ENCODE measurements around the gene AQP6.

AQP6 gene

GRCh38 chr12:49974231-49974675 lies 1.5 kb downstream of the AQP6 start:
- Histone ChIP-seq H3K36me3 (ENCODE audit: insufficient read depth, low read length) (no peaks in the 10 kb centered on the region), H3K27me3 (ENCODE audit: insufficient read depth, low read length) (peaks cover 12% of the 10 kb centered on the region), H2AFZ (ENCODE audit: low read length, unreplicated experiment) (no peak overlapping the region), H3K4me1 (ENCODE audit: control insufficient read depth, insufficient read depth, low read length, unreplicated experiment) (no peaks in the 10 kb centered on the region), H3K79me2 (ENCODE audit: control insufficient read depth, insufficient read depth, low read length, unreplicated experiment) (no peaks in the 10 kb centered on the region), H3K27ac (ENCODE audit: low read depth, low read length) (no peak overlapping the region), H3K4me3 (ENCODE audit: low read depth, low read length) (no peak overlapping the region)

GRCh38 chr12:49974677-49975317 lies 2.0 kb downstream of the AQP6 start:
- Histone ChIP-seq H3K4me3 (ENCODE audit: low read depth, low read length) (no peak overlapping the region), H3K27me3 (ENCODE audit: insufficient read depth, low read length) (peaks cover 6% of the 10 kb centered on the region), H2AFZ (ENCODE audit: low read length, unreplicated experiment) (no peak overlapping the region), H3K27ac (ENCODE audit: low read depth, low read length) (no peak overlapping the region), H3K79me2 (ENCODE audit: control insufficient read depth, insufficient read depth, low read length, unreplicated experiment) (no peaks in the 10 kb centered on the region), H3K4me1 (ENCODE audit: control insufficient read depth, insufficient read depth, low read length, unreplicated experiment) (no peaks in the 10 kb centered on the region), H3K36me3 (ENCODE audit: insufficient read depth, low read length) (no peaks in the 10 kb centered on the region)

GRCh38 chr12:49975318-49975761 lies 2.6 kb downstream of the AQP6 start:
- H3K27me3 ChIP-seq (ENCODE audit: insufficient read depth, low read length), result peaks cover under 1% of the 10 kb centered on the region; the same call in 1 of the 2 replicates
- H3K4me3 ChIP-seq (ENCODE audit: low read depth, low read length), result no peak overlapping the region
- H3K27ac ChIP-seq (ENCODE audit: low read depth, low read length), result no peak overlapping the region
- H3K79me2 ChIP-seq (ENCODE audit: control insufficient read depth, insufficient read depth, low read length, unreplicated experiment), result no peaks in the 10 kb centered on the region
- no peaks in the 10 kb centered on the region for H3K36me3 ChIP-seq (ENCODE audit: insufficient read depth, low read length)
- no peaks in the 10 kb centered on the region for H3K4me1 ChIP-seq (ENCODE audit: control insufficient read depth, insufficient read depth, low read length, unreplicated experiment)
- H2AFZ ChIP-seq (ENCODE audit: low read length, unreplicated experiment), result no peak overlapping the region

- H3K4me1 ChIP-seq (ENCODE audit: control insufficient read depth, insufficient read depth, low read length, unreplicated experiment), result no peaks in the 10 kb centered on the region
- H3K36me3 ChIP-seq (ENCODE audit: insufficient read depth, low read length), result no peaks in the 10 kb centered on the region
- no peak overlapping the region for H3K27ac ChIP-seq (ENCODE audit: low read depth, low read length)
- H3K4me3 ChIP-seq (ENCODE audit: low read depth, low read length), result no peak overlapping the region
- H2AFZ ChIP-seq (ENCODE audit: low read length, unreplicated experiment), result no peak overlapping the region
- no peaks in the 10 kb centered on the region for H3K27me3 ChIP-seq (ENCODE audit: insufficient read depth, low read length)
- no peaks in the 10 kb centered on the region for H3K79me2 ChIP-seq (ENCODE audit: control insufficient read depth, insufficient read depth, low read length, unreplicated experiment)
These were observed 3.8 kb downstream of the AQP6 start for GRCh38 chr12:49976557-49976956.

- Histone ChIP-seq H3K4me3 (ENCODE audit: low read depth, low read length) (no peak overlapping the region), H3K36me3 (ENCODE audit: insufficient read depth, low read length) (no peaks in the 10 kb centered on the region), H3K4me1 (ENCODE audit: control insufficient read depth, insufficient read depth, low read length, unreplicated experiment) (peaks cover 11% of the 10 kb centered on the region), H3K27me3 (ENCODE audit: insufficient read depth, low read length) (no peaks in the 10 kb centered on the region), H2AFZ (ENCODE audit: low read length, unreplicated experiment) (no peak overlapping the region), H3K79me2 (ENCODE audit: control insufficient read depth, insufficient read depth, low read length, unreplicated experiment) (no peaks in the 10 kb centered on the region), H3K27ac (ENCODE audit: low read depth, low read length) (no peak overlapping the region)
These were observed 5.4 kb downstream of the AQP6 start for GRCh38 chr12:49978125-49978524.

- no peaks in the 10 kb centered on the region for H3K36me3 ChIP-seq (ENCODE audit: insufficient read depth, low read length)
- H2AFZ ChIP-seq (ENCODE audit: low read length, unreplicated experiment), result no peak overlapping the region
- no peak overlapping the region for H3K27ac ChIP-seq (ENCODE audit: low read depth, low read length)
- peaks cover 18% of the 10 kb centered on the region for H3K4me1 ChIP-seq (ENCODE audit: control insufficient read depth, insufficient read depth, low read length, unreplicated experiment)
- H3K27me3 ChIP-seq (ENCODE audit: insufficient read depth, low read length), result no peaks in the 10 kb centered on the region
- no peaks in the 10 kb centered on the region for H3K79me2 ChIP-seq (ENCODE audit: control insufficient read depth, insufficient read depth, low read length, unreplicated experiment)
- H3K4me3 ChIP-seq (ENCODE audit: low read depth, low read length), result no peak overlapping the region
These were observed 6.4 kb downstream of the AQP6 start for GRCh38 chr12:49979016-49979586.

GRCh38 chr12:49979791-49980190 lies 7.0 kb downstream of the AQP6 start:
- Histone ChIP-seq H3K36me3 (ENCODE audit: insufficient read depth, low read length) (no peaks in the 10 kb centered on the region), H3K79me2 (ENCODE audit: control insufficient read depth, insufficient read depth, low read length, unreplicated experiment) (no peaks in the 10 kb centered on the region), H3K27ac (ENCODE audit: low read depth, low read length) (no peak overlapping the region), H3K4me3 (ENCODE audit: low read depth, low read length) (no peak overlapping the region), H3K27me3 (ENCODE audit: insufficient read depth, low read length) (no peaks in the 10 kb centered on the region), H2AFZ (ENCODE audit: low read length, unreplicated experiment) (no peak overlapping the region), H3K4me1 (ENCODE audit: control insufficient read depth, insufficient read depth, low read length, unreplicated experiment) (peaks cover 25% of the 10 kb centered on the region)

- Histone ChIP-seq H3K4me1 (ENCODE audit: control insufficient read depth, insufficient read depth, low read length, unreplicated experiment) (peaks cover 25% of the 10 kb centered on the region), H3K36me3 (ENCODE audit: insufficient read depth, low read length) (no peaks in the 10 kb centered on the region), H3K27ac (ENCODE audit: low read depth, low read length) (no peak overlapping the region), H3K79me2 (ENCODE audit: control insufficient read depth, insufficient read depth, low read length, unreplicated experiment) (no peaks in the 10 kb centered on the region), H3K27me3 (ENCODE audit: insufficient read depth, low read length) (no peaks in the 10 kb centered on the region), H2AFZ (ENCODE audit: low read length, unreplicated experiment) (no peak overlapping the region), H3K4me3 (ENCODE audit: low read depth, low read length) (no peak overlapping the region)
These were observed 8.0 kb downstream of the AQP6 start for GRCh38 chr12:49980501-49981349.

GRCh38 chr12:49982246-49983087 lies 9.7 kb downstream of the AQP6 start:
- no peak overlapping the region for H2AFZ ChIP-seq (ENCODE audit: low read length, unreplicated experiment)
- no peaks in the 10 kb centered on the region for H3K79me2 ChIP-seq (ENCODE audit: control insufficient read depth, insufficient read depth, low read length, unreplicated experiment)
- H3K27me3 ChIP-seq (ENCODE audit: insufficient read depth, low read length), result no peaks in the 10 kb centered on the region
- peaks cover 25% of the 10 kb centered on the region for H3K4me1 ChIP-seq (ENCODE audit: control insufficient read depth, insufficient read depth, low read length, unreplicated experiment)
- H3K4me3 ChIP-seq (ENCODE audit: low read depth, low read length), result no peak overlapping the region
- H3K36me3 ChIP-seq (ENCODE audit: insufficient read depth, low read length), result no peaks in the 10 kb centered on the region
- peak overlapping the region; percentile 35 for H3K27ac ChIP-seq (ENCODE audit: low read depth, low read length)

GRCh38 chr12:49983892-49984291 lies 11.1 kb downstream of the AQP6 start:
- no peaks in the 10 kb centered on the region for H3K79me2 ChIP-seq (ENCODE audit: control insufficient read depth, insufficient read depth, low read length, unreplicated experiment)
- H3K27me3 ChIP-seq (ENCODE audit: insufficient read depth, low read length), result no peaks in the 10 kb centered on the region
- no peak overlapping the region for H3K4me3 ChIP-seq (ENCODE audit: low read depth, low read length)
- H3K27ac ChIP-seq (ENCODE audit: low read depth, low read length), result peak overlapping the region; percentile 49
- H3K36me3 ChIP-seq (ENCODE audit: insufficient read depth, low read length), result peaks cover 4% of the 10 kb centered on the region; the same call in 1 of the 2 replicates
- peak overlapping the region; percentile 4 for H2AFZ ChIP-seq (ENCODE audit: low read length, unreplicated experiment)
- H3K4me1 ChIP-seq (ENCODE audit: control insufficient read depth, insufficient read depth, low read length, unreplicated experiment), result peaks cover 25% of the 10 kb centered on the region

Data from ACC112 (cell line).